Uterus (tissue), 4 donors: ENCODE measurements around the gene CDH4. TPM values are rescaled to one million over a fixed set of nuclear protein-coding genes. Genes with fewer than 3 reads are reported as not detected.

Source experiments
- DNase-seq, 2 donors: peaks; one replicate each; pipeline ENCODE4 v3.0.0-alpha.2; 2019 to 2020
- H3K27ac ChIP-seq, 2 donors: fragments of 200-600 bp; sonication (generic); 1 replicate in 1 of 2; 2 replicates in 1 of 2; pipeline ENCODE4 v1.5.1; 2016 to 2018
- H3K27me3 ChIP-seq, 2 donors: fragments of 200-600 bp; sonication (generic); one replicate each; pipeline ENCODE4 v1.5.1; 2018 to 2019; ENCODE audit warnings: control low read depth in 1 of 2
- H3K36me3 ChIP-seq, 2 donors: fragments of 200-600 bp; sonication (generic); one replicate each; pipeline ENCODE4 v1.5.1; 2019; ENCODE audit warnings: control low read depth in 1 of 2
- H3K4me1 ChIP-seq, 2 donors: fragments of 200-600 bp; sonication (generic); one replicate each; pipeline ENCODE4 v1.5.1; 2018 to 2019; ENCODE audit warnings: control low read depth in 1 of 2
- H3K4me3 ChIP-seq, 2 donors: fragments of 200-600 bp; sonication (generic); 1 replicate in 1 of 2; 2 replicates in 1 of 2; pipeline ENCODE4 v1.5.1; 2018 to 2019; ENCODE audit warnings: mild to moderate bottlenecking in 1 of 2
- H3K9me3 ChIP-seq, 2 donors: fragments of 200-600 bp; sonication (generic); one replicate each; pipeline ENCODE4 v1.5.1; 2019; ENCODE audit warnings: control low read depth in 1 of 2
- CTCF ChIP-seq, 4 experiments: fragments of 200-600 bp in 2 of 4; fragments of 450-650 bp in 2 of 4; sonication (generic) in 2 of 4; IDR thresholded peaks; one replicate each; pipeline ENCODE4 v1.5.1; 2016 to 2019; ENCODE audit warnings: antibody characterized with exemption in 4 of 4, mild to moderate bottlenecking in 2 of 4, moderate library complexity in 1 of 4
- POLR2A ChIP-seq, 2 donors: fragments of 450-650 bp; IDR thresholded peaks; one replicate each; pipeline ENCODE4 v1.6.1; 2016; ENCODE audit warnings: antibody characterized with exemption in 2 of 2, mild to moderate bottlenecking in 1 of 2, moderate library complexity in 1 of 2
- intact Hi-C: fragments of 100-400 bp; cut with DNase I; formaldehyde crosslinking; loops from one replicate; pipeline ENCODE4 v1.15.1; 2023; ENCODE audit warnings: low total_unique reads
- total RNA-seq, 4 donors: library from RNA; depleted of rRNA in 3 of 4; stranded (reverse); fragments of >200 nt in 3 of 4; gene quantifications; one replicate each; pipeline versions ENCODE4 v1.1.0 to v1.2.4, GENCODE V29; 2014 to 2023
- donor health status: DM: yes; HTN: yes; CAD: no.

Gene CDH4
- total RNA-seq, 4 donors from 2014 or later: under 0.01 to 0.55 TPM; not detected in 2

GRCh38 chr20:61953037-61954021, 701.3 kb downstream of the CDH4 start:
- intact Hi-C loops: no loop called here
- Histone ChIP-seq H3K27me3 (no peaks in the 10 kb centered on the region), H3K9me3 (no peaks in the 10 kb centered on the region), H3K4me3 (no peak overlapping the region), H3K36me3 (no peaks in the 10 kb centered on the region), H3K4me1 (no peaks in the 10 kb centered on the region), H3K27ac (no peak overlapping the region)
- TF ChIP-seq POLR2A (IDR thresholded peaks at IDR 0.05) (no peak), CTCF (IDR thresholded peaks at IDR 0.05) (no peak)
- DNase-seq: no peak

- no peak overlapping the region for H3K4me3 ChIP-seq
- TF ChIP-seq CTCF (IDR thresholded peaks at IDR 0.05) (no peak), POLR2A (IDR thresholded peaks at IDR 0.05) (no peak)
- intact Hi-C loops: no loop called here
- H3K9me3 ChIP-seq: no peaks in the 10 kb centered on the region
- DNase-seq: no peak
- H3K27me3 ChIP-seq: no peaks in the 10 kb centered on the region
- H3K27ac ChIP-seq: no peak overlapping the region
- H3K36me3 ChIP-seq: no peaks in the 10 kb centered on the region
- H3K4me1 ChIP-seq: no peaks in the 10 kb centered on the region
Observed at GRCh38 chr20:61954276-61955021, 702.4 kb downstream of the CDH4 start.

- TF ChIP-seq POLR2A (IDR thresholded peaks at IDR 0.05): no peak
- no peak for TF ChIP-seq CTCF (IDR thresholded peaks at IDR 0.05)
- intact Hi-C loops: no loop called here
- no peak for DNase-seq
- Histone ChIP-seq H3K4me3 (no peak overlapping the region), H3K27me3 (no peaks in the 10 kb centered on the region), H3K27ac (no peak overlapping the region), H3K36me3 (no peaks in the 10 kb centered on the region), H3K9me3 (no peaks in the 10 kb centered on the region), H3K4me1 (no peaks in the 10 kb centered on the region)
Observed at GRCh38 chr20:61955668-61956395, 703.8 kb downstream of the CDH4 start.

- no peaks in the 10 kb centered on the region for H3K9me3 ChIP-seq
- intact Hi-C loops: no loop called here
- no peak overlapping the region for H3K27ac ChIP-seq
- no peak overlapping the region for H3K4me3 ChIP-seq
- H3K36me3 ChIP-seq: no peaks in the 10 kb centered on the region
- no peak for TF ChIP-seq POLR2A (IDR thresholded peaks at IDR 0.05)
- TF ChIP-seq CTCF (IDR thresholded peaks at IDR 0.05): no peak
- H3K4me1 ChIP-seq: no peaks in the 10 kb centered on the region
- no peaks in the 10 kb centered on the region for H3K27me3 ChIP-seq
- DNase-seq: no peak
Observed at GRCh38 chr20:61956396-61957342, 704.6 kb downstream of the CDH4 start.
